IPS DF 19.7 (cell line): ENCODE results near the gene RIPK1.
A peak's percentile ranks its signal among the peaks of the same experiment; 100 is the strongest.
"Not testable (repeated sequence)": the region's sequence is repeated elsewhere in the genome, so short reads cannot be mapped to it uniquely, and the experiment has no call there.

Source experiments
- DNase-seq: peaks from one replicate; pipeline ENCODE4 v3.0.0-alpha.2; 2013; ENCODE audit warnings: low read depth, low spot score

RIPK1 gene

GRCh38 chr6:3068329-3069214, at the start of gene RIPK1:
TSS of gene RIPK1 (plus strand) at chr6:3068494. CDS start at chr6:3076824, 8,330 bp downstream.
- no peak for DNase-seq

GRCh38 chr6:3019065-3019464, 49.2 kb upstream of the RIPK1 start:
- no peak for DNase-seq

- no peak for DNase-seq
Observed at GRCh38 chr6:3019749-3020320, 48.5 kb upstream of the RIPK1 start.

GRCh38 chr6:3020976-3021598, 47.2 kb upstream of the RIPK1 start:
- not testable (repeated sequence) for DNase-seq

- no peak for DNase-seq
Observed at GRCh38 chr6:3022765-3023662, 45.3 kb upstream of the RIPK1 start.

GRCh38 chr6:3023663-3024483, 44.4 kb upstream of the RIPK1 start:
- peak; percentile 69 for DNase-seq

- DNase-seq = no peak
Observed at GRCh38 chr6:3026791-3027626, 41.3 kb upstream of the RIPK1 start.

GRCh38 chr6:3028156-3028555, 40.1 kb upstream of the RIPK1 start:
- DNase-seq = not testable (repeated sequence)

GRCh38 chr6:3031857-3032640, 36.2 kb upstream of the RIPK1 start:
- no peak for DNase-seq

GRCh38 chr6:3032986-3033385, 35.3 kb upstream of the RIPK1 start:
- no peak for DNase-seq

GRCh38 chr6:3033652-3034051, 34.6 kb upstream of the RIPK1 start:
- DNase-seq = no peak

GRCh38 chr6:3035397-3035796, 32.9 kb upstream of the RIPK1 start:
- no peak for DNase-seq

GRCh38 chr6:3036861-3037637, 31.2 kb upstream of the RIPK1 start:
- no peak for DNase-seq

GRCh38 chr6:3037638-3038365, 30.5 kb upstream of the RIPK1 start:
- no peak for DNase-seq

- DNase-seq = no peak
Observed at GRCh38 chr6:3039384-3039783, 28.9 kb upstream of the RIPK1 start.

GRCh38 chr6:3041147-3041546, 27.1 kb upstream of the RIPK1 start:
- DNase-seq = no peak

GRCh38 chr6:3041606-3042005, 26.7 kb upstream of the RIPK1 start:
- DNase-seq = no peak

GRCh38 chr6:3045369-3045768, 22.9 kb upstream of the RIPK1 start:
- no peak for DNase-seq
